Effector CD4-positive, alpha-beta T cell (primary cell): Measurements from ENCODE around the gene SLC25A42.
"Not testable (repeated sequence)": the region's sequence is repeated elsewhere in the genome, so short reads cannot be mapped to it uniquely, and the experiment has no call there.

Source experiments
- DNase-seq: peaks from one replicate; pipeline ENCODE4 v3.0.0-alpha.2; 2020

Gene SLC25A42

DNA sequence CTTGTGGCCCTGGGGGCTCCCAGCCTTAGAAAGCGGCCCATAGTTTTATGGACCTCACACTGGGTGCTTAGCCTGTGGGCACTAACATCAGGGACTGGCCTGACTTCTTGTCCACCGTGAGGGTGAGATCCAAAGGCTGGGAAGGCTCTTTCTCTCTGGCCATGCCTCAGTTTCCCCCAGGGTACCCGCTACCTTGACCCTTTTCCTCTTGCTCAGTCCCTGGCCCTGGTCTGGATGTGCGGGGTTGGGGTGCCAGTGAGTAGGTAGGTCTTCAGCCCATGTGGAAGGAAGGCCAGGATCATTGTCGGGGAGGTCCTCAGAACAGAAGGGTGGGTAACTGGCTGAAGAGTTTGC lies 76.1 kb downstream of the SLC25A42 start:
- no peak for DNase-seq

DNA sequence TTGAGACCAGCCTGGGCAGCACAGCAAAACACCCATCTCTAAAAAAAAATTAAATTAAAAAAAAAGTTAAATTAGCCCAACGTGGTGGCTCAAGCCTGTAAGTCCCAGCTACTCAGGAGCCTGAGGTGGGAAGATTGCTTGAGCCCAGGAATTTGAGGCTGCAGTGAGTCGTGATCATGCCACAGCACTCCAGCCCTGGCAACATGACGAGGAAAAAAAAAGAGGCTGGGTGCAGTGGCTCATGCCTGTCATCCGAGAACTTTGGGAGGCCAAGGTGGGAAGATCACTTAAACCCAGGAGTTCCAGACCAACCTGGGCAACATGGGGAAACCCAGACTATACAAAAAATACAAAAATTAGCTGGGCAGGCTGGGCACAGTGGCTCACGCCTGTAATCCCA lies 76.7 kb downstream of the SLC25A42 start:
- DNase-seq, result no peak

DNA sequence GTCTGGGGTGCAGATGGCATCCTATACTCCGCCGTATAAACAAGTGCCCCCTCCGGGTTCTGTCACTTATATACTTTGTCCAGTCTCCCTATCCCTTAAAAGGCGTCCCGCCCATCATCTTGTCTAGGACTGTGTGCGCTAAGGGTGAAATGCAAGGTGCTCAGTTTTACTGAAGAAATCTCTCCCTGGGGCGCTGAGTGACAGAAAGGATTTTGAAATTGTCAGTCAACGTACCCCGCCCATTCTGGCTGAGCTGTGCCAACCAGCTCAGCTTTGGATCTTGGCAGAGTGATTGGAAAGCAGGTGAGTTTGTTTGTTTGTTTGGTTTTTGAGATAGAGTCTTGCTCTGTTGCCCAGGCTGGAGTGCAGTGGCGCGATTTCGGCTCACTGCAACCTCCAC lies 78.6 kb downstream of the SLC25A42 start:
- DNase-seq, result no peak

DNA sequence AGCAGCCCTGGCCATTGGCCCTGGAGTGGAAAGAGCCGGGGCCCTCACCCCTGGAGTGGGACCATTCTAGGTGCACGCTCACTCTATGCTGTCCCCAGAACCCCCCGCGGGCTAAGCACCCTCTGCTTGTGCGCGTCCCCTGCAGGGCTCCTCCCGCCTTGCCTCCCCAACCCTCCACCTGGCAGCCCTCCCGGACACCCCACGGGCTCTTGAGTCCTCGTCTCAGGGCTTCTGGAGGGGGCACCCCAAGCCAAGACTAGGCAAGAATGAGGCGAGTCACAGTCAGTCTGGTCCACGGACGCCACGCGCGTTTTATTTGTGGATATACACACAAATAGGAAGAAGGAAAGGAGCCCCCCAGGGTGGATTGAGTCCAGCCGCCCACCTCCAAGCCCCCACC lies 81.5 kb downstream of the SLC25A42 start:
- no peak for DNase-seq

DNA sequence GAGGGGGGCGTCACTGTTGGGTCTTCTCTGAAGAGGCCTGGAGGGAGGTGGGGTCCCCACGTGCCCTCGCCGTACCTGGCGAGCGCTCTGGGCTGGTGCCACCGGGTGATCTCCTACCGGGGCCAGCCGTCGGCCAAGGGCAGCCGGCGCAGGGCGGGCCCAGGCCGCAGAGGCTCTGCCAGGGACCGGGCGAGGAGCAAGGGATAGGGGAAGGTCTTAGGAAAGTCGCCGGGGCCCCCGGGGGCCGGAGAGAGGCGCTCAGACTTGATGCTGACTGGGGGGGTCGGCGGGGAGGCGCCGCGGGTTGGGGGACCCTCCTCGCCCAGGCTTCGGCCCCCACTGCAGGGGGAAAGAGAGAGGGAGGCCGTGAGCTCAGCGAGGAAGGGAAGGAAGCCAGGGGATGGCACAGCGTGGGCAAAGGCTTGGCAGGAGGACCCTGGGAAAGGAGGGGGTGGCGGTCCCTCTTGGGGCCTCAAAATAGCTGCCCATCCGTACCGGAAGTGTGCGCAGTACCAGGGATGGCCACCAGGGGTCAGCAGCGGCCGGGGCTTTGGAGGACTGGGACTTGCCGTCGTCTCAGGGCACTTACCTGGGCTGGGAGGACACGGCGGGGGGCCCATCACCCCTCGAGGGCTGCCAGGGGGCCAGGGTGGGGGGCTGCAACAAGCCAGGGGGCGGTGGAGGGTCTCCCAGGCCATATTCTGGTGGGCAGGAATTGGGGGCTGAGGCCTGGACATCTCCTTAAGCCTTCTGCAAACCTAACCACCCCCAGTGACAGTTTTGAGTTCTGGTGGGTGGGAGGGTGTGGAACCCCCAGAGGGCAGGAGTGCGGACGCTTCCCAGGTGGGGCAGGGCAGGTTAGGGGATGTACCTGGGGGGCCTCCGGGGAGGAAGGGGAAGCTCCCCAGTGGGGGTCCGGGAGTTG lies 82.2 kb downstream of the SLC25A42 start:
- DNase-seq, result peak; percentile 80

DNA sequence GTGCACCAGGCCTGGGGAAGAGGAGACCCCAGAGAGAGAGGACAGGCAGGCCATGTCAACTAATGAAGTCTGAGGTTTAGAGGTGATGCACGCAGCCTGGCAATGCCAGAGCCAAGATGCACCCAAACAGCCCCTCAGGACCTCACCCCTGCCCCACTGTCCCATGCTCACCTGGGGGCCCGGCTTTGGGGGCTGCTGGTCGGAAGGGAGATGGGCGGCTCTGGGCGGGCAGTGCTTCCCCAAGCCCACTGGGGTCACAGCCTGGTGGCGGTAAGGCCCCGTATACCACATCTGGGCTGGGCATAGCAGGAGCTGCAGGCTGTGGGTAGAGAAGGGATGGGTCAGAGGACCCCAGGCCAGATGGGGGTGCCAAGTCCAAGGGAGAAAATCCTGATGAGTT lies 83.1 kb downstream of the SLC25A42 start:
- no peak for DNase-seq

DNA sequence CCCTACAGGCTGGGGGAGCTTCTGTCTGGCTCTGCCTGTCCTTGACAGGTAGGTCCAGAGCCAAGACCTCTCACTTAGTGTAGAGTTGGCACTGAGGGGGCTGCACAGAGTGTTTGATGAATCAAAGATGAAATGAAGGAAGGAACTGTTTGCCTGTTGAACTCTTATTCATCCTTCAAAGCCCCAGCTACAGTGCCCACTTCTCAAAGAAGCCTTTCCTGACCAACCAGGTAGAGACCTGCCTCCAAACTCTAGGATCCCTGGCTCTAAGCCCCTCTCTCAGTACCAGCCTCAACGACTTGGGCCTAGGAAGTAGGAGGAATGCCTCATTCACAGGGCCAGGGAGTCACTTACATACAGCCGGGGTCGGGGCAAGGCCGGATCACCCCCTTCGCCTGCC lies 83.5 kb downstream of the SLC25A42 start:
- no peak for DNase-seq

DNA sequence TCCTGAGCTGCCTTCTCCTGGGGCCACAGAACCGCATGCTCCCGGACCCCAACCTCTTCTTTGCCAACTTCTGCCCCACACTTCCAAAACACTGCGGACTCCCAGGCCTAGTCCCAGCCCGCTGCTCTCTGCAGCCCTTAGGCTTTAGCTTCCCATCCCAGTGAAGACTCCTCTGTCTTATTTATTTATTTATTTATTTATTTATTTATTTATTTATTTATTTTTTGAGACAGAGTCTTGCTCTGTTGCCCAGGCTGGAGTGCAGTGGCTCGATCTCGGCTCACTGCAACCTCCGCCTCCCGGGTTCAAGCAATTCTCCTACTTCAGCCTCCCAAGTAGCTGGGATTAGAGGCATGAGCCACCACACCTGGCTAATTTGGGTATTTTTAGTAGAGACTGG lies 84.7 kb downstream of the SLC25A42 start:
- DNase-seq, result not testable (repeated sequence)

DNA sequence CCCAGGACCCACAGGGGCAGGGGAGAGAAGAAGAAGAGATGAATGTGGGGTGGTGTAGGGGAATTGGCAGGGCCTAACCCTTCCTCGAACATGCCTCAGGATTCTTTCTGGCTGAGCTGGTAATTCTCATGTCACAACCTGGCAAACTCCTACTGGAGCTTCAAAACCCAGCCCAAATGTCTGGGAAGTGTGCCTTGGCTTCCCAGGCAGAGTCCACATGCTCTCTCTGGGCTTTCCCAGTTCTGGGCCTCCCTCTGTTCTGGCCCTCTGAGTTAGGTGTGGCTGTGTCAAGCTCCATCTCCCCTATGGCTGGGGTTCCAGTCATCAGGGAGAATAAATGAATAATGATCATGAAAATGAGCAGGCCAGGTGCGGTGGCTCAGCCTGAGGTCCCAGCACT lies 85.6 kb downstream of the SLC25A42 start:
- DNase-seq, result no peak

DNA sequence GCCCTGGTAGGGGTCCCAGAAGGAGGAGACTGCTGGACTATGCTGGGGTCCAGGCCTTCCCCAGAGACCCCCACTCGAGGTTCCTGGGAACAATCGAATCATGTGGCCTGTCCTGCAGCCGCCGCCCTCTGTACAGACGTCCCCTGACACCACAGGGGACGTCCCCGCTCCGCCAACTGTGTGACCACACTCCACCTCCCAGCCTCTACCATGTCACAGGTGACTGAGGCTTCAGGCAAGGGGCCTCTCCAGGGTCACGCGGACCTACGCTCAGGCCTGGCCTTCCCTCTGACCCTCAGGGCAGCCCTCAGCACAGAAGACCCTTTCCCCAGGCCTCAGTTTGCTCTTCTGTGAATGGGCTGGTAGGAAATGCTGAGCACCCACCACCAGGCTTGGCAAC lies 87.6 kb downstream of the SLC25A42 start:
- no peak for DNase-seq

DNA sequence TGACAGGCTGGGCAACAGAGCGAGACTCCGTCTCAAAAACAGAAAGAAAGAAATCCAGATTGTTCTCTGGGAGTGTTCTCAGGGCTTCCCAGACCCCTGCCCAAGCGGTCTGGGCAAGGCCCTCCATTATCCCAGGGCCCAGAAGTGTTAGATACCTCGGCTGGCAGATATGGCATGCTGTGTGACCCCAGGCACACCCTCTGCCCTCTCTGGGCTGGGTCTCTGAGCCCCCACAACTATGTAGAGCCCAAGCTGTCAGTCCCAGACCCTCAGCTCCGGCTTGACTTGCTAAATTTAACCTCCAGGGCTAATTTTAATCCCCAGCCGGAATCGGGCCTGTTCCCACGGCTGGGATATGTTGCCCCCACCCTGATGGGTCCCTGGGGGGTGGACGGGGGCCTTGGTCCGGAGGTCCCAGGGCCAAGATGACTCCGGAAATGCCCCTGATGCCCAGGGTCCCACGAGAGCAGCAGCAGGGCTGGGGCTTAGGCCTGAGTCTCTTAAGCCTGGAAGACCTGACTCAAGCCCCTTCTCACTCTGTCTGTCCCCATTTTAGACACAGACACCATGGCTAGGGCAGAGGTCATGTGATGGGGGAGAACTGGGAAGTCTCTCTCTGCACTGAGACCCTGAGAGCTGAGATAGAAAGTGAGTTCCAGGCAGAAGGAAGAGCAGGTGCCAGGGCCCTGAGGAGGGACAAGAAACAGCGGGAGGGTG lies 89.0 kb downstream of the SLC25A42 start:
- DNase-seq, result no peak

DNA sequence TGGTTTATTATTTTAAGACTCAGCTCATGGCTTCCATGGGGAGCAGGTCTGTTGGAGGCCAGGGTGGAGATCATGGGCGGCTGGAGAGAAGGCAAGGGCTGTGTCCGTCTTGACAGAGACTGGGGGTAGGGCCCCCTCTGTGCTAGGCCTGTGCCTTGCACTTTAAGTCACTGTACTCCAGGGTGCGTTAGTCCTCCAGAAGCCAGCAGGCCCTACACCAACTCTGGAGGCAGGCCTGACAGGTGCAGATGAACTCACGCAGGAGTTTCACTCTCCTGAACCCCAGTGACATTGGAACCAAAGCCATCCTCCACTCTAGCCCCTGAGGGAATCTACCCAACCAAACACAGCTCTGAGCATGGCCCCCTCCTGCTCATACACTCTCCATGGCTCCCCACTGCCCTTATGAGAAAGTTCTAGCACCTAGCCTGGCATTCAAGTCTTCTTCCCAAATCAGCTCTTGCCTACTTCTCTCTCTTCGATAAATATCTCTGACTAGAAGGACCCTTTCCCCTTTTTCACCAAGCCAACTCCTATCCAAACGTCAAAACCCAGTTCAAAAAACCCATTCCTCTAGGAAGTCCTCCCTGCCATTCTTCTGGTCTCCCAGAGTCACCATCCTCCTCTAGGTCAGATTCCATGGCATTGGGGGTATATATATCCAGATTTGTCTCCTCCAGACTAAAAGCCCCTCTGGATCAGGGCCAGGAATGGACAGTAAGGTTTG lies 91.1 kb downstream of the SLC25A42 start:
- DNase-seq, result no peak

DNA sequence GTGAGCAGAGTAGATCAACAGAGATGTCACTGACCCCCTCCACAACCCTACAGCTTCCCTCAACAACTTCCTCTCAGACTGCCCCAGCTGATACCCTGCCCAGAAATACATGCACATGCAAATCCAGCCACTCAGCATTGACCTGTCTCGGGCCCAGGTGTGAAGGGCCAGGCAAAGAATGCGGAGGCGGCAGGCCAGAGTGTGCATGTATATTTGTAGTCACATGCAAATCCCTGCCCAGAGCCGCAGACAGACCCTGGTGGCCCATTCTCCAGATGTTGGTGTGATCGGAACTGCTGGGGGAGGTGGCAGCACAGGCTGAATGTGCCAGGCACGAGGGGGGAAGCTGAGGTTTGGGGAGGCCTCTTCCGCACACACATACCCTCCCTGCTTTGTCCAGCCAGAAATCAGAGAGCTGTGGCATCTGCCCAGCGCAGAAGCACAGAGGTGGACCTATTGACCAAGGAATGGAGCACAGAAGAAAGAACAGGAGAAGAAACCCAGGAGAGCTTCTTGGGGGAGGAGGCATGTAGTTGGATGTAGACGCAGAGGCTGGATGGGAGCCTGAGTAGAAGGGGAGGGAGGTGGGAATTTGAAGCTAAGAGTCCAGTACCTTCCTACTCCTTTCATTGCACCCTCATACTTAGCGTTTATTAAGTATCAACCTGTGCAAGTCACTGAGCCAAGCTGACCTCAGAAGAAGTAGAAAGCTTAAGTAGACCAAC lies 91.9 kb downstream of the SLC25A42 start:
- DNase-seq, result no peak

DNA sequence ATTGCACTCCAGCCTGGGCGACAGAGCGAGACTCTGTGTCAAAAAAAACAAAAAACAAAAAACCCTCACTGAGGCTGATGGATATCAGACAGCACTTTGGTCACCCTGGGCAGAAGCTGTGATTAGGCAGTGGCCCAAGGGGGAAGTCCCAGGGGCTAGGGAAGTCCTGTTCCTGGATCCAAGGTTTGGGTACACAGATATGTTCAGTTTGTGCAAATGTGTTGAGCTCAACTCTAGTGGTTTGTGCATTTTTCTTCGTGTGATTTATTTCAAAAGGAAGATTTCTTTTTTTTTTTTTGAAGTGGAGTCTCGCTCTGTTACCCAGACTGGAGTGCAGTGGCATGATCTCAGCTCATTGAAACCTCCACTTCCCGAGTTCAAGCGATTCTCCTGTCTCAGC lies 94.0 kb downstream of the SLC25A42 start:
- DNase-seq, result no peak

DNA sequence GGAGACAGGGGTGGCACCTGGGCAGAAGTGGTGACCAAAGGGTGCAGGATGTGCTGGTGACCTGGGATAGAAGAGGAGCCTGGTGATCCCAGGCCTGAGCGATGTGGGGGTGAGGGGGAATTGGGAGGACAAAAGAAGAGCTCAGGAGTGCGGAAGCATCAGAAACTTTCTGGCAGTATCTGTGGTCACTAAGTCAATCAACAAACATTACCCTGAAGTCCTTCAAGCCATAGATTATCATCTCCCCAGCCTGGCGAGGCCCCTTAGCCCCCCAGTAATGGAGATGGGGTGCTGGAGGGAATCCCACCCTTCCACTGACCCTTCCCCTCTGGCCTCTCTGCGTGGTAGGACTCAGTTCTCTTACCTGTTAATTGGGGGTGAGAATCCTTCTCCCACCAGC lies 95.7 kb downstream of the SLC25A42 start:
- DNase-seq, result no peak

DNA sequence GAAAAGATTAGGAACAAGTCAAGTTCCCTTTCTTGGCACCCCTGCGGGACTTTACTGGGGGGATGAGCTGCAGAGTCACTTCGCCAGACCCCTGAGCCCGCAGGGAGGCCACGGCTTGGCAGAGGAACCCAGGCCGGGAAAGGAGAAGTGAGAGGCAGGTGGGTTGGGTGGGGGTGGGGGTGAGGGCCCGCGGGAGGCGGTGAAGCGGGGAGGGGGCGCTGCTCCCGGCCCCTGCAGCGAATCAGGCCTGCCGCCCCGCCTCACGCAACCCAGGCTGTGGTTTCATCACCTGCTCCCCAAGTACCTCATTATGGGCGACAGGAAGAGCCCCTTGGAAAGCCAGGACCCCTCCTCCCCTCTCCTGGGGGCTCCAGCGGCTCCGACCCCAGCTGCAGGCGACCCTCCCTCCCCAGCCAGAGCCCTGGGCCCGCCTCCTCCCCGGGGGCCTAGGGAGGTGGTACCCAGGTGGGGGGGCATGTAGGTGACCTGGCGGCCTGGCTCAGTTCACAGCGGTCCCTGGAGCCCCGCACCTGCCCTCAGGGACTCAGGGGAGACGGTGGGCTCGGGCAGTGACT lies 96.8 kb downstream of the SLC25A42 start:
- no peak for DNase-seq

DNA sequence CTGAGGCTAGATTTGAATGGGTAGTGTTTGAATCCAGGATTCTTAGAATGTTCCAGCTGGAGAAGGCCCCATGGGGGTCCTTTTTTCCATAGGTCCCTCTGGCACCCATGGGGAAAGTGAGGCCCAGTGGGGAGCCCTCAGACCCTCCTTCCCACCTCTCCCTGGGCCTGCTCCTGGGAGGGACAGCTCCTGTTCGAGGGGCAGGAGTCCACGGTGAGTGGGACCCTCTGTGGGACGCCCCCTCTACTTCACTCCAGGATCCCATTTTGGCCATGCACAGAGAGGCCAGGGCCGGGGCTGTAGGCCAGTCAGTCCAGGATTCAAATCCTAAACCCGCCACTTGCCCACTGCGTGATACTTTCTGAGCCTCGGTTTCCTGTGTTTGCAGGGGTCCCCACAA lies 98.7 kb downstream of the SLC25A42 start:
- DNase-seq, result no peak
